GM13977 (cell line): Measurements from ENCODE around the gene KRR1.
"Not testable (repeated sequence)": the region's sequence is repeated elsewhere in the genome, so short reads cannot be mapped to it uniquely, and the experiment has no call there.

Experiments used
- DNase-seq: peaks from one replicate; pipeline ENCODE4 v3.0.0; 2012; ENCODE audit warnings: low spot score
- in situ Hi-C: fragments of 300-500 bp; cut with MboI; formaldehyde crosslinking; loops from one replicate; pipeline ENCODE4 v1.12.0; 2022; ENCODE audit warnings: low sequenced_read_pairs, low pct_unique_long_range_greater_than_20kb, mixed read lengths, inconsistent platforms; ENCODE audit not compliant: unreplicated experiment
- TF ChIP-seq, protein P1 (sequence below): IDR thresholded peaks from 2 replicates; pipeline ENCODE4 v1.5.1; 2012; ENCODE audit warnings: mild to moderate bottlenecking, control low read depth; ENCODE audit not compliant: insufficient read depth; ENCODE audit errors: extremely low read depth, missing control alignments

KRR1 gene

DNA sequence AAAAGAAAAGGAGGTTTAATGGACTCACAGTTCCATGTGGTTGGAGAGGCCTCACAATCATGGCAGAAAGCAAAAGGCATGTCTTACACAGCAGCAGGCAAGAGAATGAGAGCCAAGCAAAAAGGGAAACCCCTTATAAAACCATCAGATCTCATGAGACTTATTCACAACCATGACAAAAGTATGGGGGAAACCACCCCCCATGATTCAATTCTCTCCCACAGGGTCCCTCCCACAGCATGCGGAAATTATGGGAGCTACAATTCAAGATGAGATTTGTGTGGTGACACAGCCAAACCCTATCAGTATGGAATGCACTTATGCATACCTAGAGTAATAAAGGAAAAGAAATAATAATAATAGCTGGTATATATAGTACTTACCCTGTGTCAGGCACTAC is 35.3 kb downstream of the KRR1 start:
- in situ Hi-C loops = no loop called here
- DNase-seq = no peak
- TF ChIP-seq, protein P1, sequence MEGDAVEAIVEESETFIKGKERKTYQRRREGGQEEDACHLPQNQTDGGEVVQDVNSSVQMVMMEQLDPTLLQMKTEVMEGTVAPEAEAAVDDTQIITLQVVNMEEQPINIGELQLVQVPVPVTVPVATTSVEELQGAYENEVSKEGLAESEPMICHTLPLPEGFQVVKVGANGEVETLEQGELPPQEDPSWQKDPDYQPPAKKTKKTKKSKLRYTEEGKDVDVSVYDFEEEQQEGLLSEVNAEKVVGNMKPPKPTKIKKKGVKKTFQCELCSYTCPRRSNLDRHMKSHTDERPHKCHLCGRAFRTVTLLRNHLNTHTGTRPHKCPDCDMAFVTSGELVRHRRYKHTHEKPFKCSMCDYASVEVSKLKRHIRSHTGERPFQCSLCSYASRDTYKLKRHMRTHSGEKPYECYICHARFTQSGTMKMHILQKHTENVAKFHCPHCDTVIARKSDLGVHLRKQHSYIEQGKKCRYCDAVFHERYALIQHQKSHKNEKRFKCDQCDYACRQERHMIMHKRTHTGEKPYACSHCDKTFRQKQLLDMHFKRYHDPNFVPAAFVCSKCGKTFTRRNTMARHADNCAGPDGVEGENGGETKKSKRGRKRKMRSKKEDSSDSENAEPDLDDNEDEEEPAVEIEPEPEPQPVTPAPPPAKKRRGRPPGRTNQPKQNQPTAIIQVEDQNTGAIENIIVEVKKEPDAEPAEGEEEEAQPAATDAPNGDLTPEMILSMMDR = no peak

DNA sequence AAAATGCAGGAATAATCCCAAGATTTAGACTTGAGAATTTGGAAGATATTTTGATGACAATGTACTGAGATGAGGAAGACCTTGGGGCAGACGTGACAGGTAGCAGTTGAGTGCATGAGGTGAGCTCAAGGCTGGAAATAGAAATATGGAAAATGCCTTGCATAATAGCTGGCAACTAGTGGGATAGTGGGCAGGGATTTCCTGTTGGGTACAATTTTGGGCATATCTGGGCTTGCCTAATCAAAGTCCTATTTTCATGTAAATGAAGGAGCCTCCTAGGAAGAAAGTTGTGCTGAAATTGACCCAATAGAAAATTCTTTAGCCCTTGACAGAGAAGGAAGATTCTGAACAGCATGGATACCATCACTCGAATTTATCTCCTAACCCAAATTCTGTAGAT is 37.3 kb downstream of the KRR1 start:
- in situ Hi-C loops = no loop called here
- TF ChIP-seq, protein P1 = no peak
- DNase-seq = no peak

GRCh38 chr12:75471902-75472890 is 39.2 kb downstream of the KRR1 start:
- in situ Hi-C loops = no loop called here
- DNase-seq = no peak
- TF ChIP-seq, protein P1 = no peak

- DNase-seq = no peak
- in situ Hi-C loops = no loop called here
- TF ChIP-seq, protein P1 = no peak
Observed at GRCh38 chr12:75460204-75460603, 51.2 kb downstream of the KRR1 start.

GRCh38 chr12:75459755-75460154 is 51.7 kb downstream of the KRR1 start:
- TF ChIP-seq, protein P1 = no peak
- no peak for DNase-seq
- in situ Hi-C loops = no loop called here

GRCh38 chr12:75457866-75458265 is 53.5 kb downstream of the KRR1 start:
- in situ Hi-C loops, DNase-seq: not testable (repeated sequence)

GRCh38 chr12:75457191-75457590 is 54.2 kb downstream of the KRR1 start:
- DNase-seq = no peak
- in situ Hi-C loops = no loop called here
- TF ChIP-seq, protein P1 = no peak
